NCI-H2029 (cell line): ENCODE results near the gene PXK.
"Not testable (repeated sequence)": the region's sequence is repeated elsewhere in the genome, so short reads cannot be mapped to it uniquely, and the experiment has no call there.

ENCODE experiments used
- DNase-seq: peaks from one replicate; lab custom pipeline; 2025; lab: John Stamatoyannopoulos, UW

Gene PXK

GRCh38 chr3:58419780-58420507 lies 87.3 kb downstream of the PXK start:
- DNase-seq, result no peak

DNA sequence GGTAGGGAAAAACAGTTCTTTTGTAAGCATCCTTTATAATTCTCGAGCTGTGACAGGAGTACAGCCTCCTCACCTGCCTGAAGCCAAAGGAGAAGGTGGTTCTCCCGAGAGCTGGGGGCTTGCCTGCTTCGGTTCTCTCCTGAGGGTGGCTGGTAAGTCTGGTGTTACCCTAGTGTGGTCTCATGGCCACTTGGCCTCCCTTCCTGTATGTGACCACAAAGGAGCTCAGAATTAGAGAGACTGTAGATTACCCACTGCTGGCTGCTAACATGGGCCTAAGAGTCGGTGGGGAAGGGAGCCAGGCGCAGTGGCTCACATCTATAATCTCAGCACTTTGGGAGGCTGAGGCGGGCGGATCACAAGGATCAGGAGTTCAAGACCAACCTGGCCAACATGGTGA lies 88.3 kb downstream of the PXK start:
- no peak for DNase-seq

- no peak for DNase-seq
These were observed 90.1 kb downstream of the PXK start for GRCh38 chr3:58422756-58423325.

DNA sequence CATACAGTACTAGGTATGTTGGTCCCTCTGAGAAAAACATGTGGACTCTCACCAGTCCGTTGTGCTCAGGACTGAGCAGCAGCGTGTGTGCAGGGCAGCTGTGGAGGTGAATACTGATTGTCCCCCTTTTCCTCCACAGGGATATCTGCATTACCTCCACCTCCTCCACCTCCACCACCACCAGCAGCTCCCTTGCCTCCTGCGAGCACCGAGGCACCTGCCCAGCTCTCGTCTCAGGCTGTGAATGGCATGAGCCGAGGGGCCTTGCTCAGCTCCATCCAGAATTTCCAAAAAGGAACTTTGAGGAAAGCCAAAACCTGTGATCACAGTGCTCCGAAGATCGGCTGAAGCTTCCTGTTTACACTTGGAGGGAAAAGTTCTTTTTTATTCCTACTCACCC lies 91.9 kb downstream of the PXK start:
- no peak for DNase-seq

DNA sequence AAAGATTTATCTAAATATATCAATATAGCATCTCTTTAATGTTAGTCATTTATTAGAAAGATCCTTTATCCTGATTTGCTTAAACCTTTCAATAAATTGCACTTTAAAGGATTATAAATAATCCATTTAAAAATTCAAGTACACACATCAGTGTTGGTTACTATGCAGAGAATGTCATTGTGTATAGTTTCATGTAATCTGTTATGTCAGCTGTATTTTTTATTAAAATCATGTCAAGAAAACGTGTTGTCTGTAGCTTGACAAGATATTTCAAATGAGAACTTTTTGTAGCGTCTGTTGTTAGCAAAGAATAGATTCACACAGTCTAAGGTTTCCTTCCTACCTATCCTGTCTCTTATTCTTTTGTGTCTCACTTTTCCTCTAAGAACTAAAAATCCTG lies 93.1 kb downstream of the PXK start:
- no peak for DNase-seq

GRCh38 chr3:58427661-58428361 lies 95.1 kb downstream of the PXK start:
- DNase-seq, result no peak

DNA sequence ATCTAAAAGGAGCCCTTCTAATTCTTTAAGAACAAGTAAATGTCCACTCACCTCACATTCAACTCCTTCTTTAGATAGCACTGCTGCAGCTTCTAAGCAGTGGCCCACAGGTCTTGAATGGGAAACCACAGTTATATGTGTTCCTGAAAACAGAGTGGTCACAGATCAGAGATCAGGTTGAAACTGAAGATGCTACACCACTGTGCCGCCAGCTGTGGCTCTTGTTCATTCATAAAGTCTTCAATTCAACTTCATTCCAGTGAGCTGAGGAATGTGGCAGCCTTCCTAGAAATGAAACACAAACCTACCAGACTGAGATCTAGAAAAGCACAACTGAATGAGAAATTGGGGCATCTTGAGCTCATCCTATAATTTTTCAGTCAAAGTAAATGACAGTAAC lies 97.0 kb downstream of the PXK start:
- DNase-seq, result no peak

DNA sequence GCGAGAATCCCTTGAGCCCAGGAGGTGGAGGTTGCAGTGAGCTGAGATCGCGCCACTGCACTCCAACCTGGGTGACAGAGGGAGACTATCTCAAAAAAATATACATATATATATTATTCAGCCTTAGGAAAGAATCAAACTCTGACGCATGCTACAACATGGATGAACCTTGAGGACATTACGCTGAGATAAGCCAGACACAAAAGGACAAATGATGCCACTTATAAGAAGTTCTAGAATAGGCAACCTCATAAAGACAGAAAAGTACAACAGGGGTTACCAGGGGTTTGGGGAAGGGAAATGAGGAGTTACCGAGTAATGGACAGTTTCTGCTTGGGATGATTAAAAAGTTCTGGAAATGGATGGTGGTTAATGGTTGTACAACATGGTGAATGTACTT lies 100.2 kb downstream of the PXK start:
- DNase-seq, result no peak

DNA sequence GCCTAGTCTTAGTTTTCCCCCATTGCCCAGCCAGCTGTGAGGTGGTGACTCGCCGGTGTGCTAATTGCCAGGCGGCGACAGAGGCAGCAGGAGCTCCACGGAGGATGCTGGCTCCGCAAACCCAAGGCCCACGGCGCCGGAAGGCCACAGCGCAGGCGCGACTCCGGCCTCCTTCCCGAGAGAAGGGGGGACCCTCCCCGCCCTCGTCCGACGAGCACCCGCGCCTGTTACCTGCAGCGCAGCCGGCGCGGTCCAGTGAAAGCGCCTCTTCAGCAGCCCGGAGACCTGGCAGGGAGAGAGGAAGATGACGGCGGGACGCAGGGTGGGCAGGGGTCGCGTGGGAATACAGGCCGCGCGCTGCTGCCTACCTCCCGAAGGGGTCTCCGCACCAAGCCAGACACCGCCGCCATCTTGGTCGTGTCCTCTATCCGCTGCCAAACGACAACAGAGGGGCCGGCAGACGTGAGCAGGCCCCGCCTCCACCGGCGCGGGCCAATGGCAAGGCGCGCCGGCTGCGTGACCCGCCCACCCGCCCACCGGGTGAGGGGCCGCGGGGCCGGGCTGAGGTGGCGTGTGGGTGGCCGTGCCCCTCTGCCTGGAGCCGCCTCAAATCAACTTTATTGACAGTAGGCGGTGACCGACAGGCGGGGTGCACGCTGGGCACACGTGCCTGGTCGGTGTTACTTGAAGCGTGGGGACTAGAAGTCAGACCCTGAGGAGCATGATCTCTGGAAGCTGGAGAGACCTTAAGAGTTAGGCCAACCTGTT lies 100.9 kb downstream of the PXK start, which contains the start of gene PDHB:
TSS of gene PDHB (minus strand) at position 433 of the 768 bp plus-strand sequence. CDS start at position 410, 23 bp downstream.
- peak; percentile 73 for DNase-seq

- no peak for DNase-seq
These were observed 101.4 kb downstream of the PXK start for GRCh38 chr3:58434168-58434504.

DNA sequence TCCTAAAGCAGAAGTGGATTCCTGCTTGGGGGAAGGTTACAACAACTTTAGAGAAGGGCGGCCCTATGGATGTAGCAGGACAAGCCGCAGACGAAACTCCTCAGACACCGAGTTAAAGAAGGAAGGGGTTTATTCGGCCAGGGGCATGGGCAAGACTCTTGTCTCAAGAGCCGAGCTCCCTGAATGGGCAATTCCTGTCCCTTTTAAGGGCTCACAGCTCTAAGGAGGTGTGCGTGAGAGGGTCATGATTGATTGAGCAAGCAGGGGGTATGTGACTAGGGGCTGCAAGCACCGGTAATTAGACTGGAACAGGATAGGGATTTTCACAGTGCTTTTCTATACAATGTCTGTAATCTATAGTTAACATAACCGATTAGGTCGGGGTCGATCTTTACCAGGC lies 101.8 kb downstream of the PXK start:
- DNase-seq, result no peak

GRCh38 chr3:58434990-58435389 lies 102.3 kb downstream of the PXK start:
- DNase-seq, result no peak

DNA sequence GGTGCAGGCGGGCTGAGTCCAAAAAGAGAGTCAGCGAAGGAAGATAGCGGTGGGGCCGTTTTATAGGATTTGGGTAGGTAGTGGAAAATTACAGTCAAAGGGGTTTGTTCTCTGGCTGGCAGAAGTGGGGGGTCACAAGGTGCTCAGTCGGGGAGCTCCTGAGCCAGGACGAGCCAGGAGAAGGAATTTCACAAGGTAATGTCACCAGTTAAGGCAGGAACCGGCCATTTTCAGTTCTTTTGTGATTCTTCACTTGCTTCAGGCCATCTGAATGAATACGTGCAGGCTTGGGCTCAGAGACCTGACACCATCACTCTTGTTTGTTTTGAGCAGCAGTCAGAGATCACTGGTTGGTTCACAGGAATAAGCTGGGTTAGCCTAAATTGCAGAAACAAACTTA lies 104.6 kb downstream of the PXK start:
- not testable (repeated sequence) for DNase-seq

DNA sequence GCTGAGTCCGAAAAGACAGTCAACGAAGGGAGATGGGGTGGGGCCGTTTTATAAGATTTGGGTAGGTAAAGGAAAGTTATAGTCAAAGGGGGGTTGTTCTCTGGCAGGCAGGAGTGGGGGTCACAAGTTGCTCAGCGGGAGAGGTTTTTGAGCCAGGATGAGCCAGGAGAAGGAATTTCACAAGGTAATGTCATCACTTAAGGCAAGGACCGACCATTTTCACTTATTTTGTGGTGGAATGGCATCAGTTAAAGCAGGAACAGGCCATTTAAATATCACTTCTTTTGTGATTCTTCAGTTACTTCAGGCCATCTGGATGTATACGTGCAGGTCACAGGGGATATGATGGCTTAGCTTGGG lies 108.3 kb downstream of the PXK start:
- not testable (repeated sequence) for DNase-seq

- no peak for DNase-seq
These were observed 109.1 kb downstream of the PXK start for GRCh38 chr3:58441514-58442450.

DNA sequence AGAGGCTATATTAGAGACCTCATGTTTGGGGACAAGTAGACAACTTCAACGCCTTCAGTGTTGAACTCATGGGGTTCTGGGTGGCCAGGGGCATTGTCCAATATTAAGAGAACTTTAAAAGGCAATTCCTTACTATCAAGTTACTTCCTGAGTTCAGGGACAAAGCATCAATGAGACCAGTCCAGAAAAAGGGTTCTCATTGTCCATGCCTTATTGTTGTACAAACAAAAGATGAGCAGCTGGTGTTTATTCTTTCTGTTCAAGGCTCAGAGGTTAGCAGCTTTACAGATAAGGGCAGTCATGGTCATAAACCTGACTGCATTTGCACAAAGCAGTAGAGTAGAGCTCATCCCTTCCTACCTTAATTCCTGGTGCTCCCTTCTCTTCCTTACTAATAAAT lies 119.5 kb downstream of the PXK start:
- peak; percentile 22 for DNase-seq

DNA sequence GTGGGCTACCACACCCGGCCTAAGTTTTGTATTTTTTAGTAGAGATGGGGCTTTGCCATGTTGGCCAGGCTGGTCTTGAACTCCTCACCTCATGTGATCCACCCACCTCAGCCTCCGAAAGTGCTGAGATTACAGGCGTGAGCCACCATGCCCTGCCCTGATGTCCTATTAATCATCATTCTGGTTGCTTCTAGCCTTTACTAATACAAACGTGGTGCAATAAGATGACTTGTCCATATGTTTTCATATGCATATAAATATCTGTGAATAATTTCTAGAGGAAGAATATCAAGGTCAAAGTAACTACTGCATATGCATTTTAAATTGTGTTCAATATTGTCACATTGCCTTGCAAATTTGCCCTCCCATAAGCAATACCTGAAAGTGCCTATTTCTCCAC lies 126.5 kb downstream of the PXK start:
- DNase-seq, result no peak

- no peak for DNase-seq
These were observed 130.1 kb downstream of the PXK start for GRCh38 chr3:58462829-58463180.

- DNase-seq, result no peak
These were observed 130.7 kb downstream of the PXK start for GRCh38 chr3:58463181-58463941.

DNA sequence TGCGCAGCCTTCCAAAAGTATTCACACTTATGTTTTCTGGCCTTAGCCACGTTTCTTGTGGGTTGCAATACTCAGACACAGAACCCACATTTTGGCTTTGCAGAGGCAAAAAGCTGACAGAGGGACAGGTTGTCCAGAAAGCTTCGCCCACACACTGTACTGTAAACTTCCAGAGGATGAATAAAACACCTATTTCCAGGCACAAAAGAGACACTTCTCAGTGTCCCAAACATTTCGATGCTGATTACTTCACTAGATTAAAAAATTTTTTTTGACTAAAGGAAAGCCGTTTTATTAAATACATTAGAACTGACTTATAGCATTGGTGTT lies 131.2 kb downstream of the PXK start:
- DNase-seq, result no peak

- DNase-seq, result no peak
These were observed 132.2 kb downstream of the PXK start for GRCh38 chr3:58464866-58465265.
